ENCODE measurements around the gene AMPD1. TPM values are rescaled to one million over a fixed set of nuclear protein-coding genes. Genes with fewer than 3 reads are reported as not detected.

AMPD1 gene
- total and polyA plus RNA-seq, 2 experiments from 2014 or later = 0.27 TPM; not detected in 1

DNA sequence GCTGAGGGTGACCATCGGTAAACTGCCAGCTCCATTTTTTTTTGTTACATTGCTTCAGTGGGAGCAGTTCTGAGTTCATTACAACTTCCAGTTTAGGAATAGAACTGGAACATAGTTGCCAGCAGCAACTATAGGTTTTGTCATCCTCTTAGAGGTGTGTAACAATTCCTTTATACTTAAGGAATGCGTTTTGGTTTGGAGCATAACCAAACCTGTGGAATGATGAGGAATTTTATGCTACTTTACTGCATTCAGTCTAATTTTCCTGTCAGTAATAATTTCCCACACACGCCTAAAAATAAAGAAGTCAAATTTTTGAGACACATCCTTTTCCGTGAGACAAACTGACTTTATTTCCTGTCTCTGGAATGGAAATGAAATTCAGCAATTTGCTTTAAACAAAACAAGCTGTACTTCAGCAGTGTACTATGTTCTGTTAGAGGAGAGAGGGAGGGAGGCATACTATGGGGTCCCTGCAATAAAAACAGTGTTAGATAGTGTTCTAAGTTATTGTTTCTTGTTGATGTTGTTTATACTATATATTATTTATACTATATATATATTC, 4.8 kb upstream of the AMPD1 start:
- no peaks in the 10 kb centered on the region for H3F3A ChIP-seq (replicated peaks; ENCODE audit: low read depth)
- no peaks in the 10 kb centered on the region for H3K4me1 Mint-ChIP-seq
- peaks cover 2% of the 10 kb centered on the region for H3K27me3 Mint-ChIP-seq (ENCODE audit: insufficient read depth, low read depth, poor library complexity)
- H3K27me3 ChIP-seq (ENCODE audit: insufficient read depth) = no peaks in the 10 kb centered on the region
- DNase-seq (ENCODE audit: low spot score) (no peak), ATAC-seq (no peak)
- H3K9me2 ChIP-seq (ENCODE audit: insufficient read depth) = no peaks in the 10 kb centered on the region
- H3K27ac ChIP-seq (ENCODE audit: low read depth) = no peak overlapping the region
- H2AFZ ChIP-seq = no peak overlapping the region
- no peak overlapping the region for H3K4me3 ChIP-seq
- H3K4me3 Mint-ChIP-seq = no peak overlapping the region
- no peaks in the 10 kb centered on the region for H3K9me3 Mint-ChIP-seq
- no peak overlapping the region for H3K4me2 ChIP-seq
- TF ChIP-seq ZNF114 (CRISPR knock-in tag; IDR thresholded peaks at IDR 0.05) (no peak), EZH2phosphoT487 (IDR thresholded peaks at IDR 0.05; ENCODE audit: unreplicated experiment) (no peak), ZNF331 (CRISPR knock-in tag; IDR thresholded peaks at IDR 0.05; ENCODE audit: low read depth) (no peak), EZH2 (IDR thresholded peaks at IDR 0.05; ENCODE audit: low read depth, unreplicated experiment) (no peak), CREB1 (CRISPR knock-in tag; IDR thresholded peaks at IDR 0.05; ENCODE audit: low read depth) (no peak)
- TF ChIP-seq, protein P1, sequence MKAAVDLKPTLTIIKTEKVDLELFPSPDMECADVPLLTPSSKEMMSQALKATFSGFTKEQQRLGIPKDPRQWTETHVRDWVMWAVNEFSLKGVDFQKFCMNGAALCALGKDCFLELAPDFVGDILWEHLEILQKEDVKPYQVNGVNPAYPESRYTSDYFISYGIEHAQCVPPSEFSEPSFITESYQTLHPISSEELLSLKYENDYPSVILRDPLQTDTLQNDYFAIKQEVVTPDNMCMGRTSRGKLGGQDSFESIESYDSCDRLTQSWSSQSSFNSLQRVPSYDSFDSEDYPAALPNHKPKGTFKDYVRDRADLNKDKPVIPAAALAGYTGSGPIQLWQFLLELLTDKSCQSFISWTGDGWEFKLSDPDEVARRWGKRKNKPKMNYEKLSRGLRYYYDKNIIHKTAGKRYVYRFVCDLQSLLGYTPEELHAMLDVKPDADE (IDR thresholded peaks at IDR 0.05) = no peak
- TF ChIP-seq, protein P2, sequence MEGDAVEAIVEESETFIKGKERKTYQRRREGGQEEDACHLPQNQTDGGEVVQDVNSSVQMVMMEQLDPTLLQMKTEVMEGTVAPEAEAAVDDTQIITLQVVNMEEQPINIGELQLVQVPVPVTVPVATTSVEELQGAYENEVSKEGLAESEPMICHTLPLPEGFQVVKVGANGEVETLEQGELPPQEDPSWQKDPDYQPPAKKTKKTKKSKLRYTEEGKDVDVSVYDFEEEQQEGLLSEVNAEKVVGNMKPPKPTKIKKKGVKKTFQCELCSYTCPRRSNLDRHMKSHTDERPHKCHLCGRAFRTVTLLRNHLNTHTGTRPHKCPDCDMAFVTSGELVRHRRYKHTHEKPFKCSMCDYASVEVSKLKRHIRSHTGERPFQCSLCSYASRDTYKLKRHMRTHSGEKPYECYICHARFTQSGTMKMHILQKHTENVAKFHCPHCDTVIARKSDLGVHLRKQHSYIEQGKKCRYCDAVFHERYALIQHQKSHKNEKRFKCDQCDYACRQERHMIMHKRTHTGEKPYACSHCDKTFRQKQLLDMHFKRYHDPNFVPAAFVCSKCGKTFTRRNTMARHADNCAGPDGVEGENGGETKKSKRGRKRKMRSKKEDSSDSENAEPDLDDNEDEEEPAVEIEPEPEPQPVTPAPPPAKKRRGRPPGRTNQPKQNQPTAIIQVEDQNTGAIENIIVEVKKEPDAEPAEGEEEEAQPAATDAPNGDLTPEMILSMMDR (conservative IDR thresholded peaks at IDR 0.05; ENCODE audit: low read depth in 2 of 2) = no peak
- H3K79me2 ChIP-seq (replicated peaks; ENCODE audit: insufficient read depth) = no peaks in the 10 kb centered on the region
- no peak overlapping the region for H3K27ac Mint-ChIP-seq
- no peaks in the 10 kb centered on the region for H4K20me1 ChIP-seq (replicated peaks; ENCODE audit: insufficient read depth)
- no peaks in the 10 kb centered on the region; the same call in 1 of the 2 replicates for H3K36me3 ChIP-seq (ENCODE audit: insufficient read depth)
- H3K36me3 Mint-ChIP-seq (ENCODE audit: low read depth) = no peaks in the 10 kb centered on the region
- no peaks in the 10 kb centered on the region for H3K4me1 ChIP-seq (ENCODE audit: insufficient read depth)

DNA sequence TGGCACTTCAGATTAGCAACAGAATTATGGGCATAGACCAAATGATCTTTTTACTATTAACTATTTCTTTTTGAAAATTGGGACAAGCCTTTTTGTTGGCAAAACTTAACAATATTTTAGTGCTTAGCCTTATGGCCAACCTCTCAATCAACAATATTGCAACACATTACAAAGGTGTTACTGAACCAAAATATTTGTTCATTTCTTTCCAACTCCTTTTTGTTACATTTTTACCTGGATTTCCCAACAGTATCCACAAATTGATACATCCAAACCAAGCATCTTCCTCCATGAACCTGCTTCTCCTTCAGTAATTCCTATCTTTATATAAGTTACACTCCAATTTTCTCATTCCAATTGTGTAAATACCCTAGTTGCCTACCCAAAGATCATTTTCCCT, 1.5 kb upstream of the AMPD1 start:
- no peak for TF ChIP-seq NANOG (IDR thresholded peaks at IDR 0.05; ENCODE audit: borderline replicate concordance)
- ATAC-seq = no peak
- Histone ChIP-seq H3K36me3 (ENCODE audit: insufficient read depth) (no peaks in the 10 kb centered on the region), H3K4me2 (no peak overlapping the region), H3K27me3 (ENCODE audit: insufficient read depth) (no peaks in the 10 kb centered on the region), H3F3A (replicated peaks; ENCODE audit: low read depth) (no peaks in the 10 kb centered on the region), H2AFZ (no peak overlapping the region), H3K27ac (ENCODE audit: low read depth) (no peak overlapping the region), H3K4me3 (no peak overlapping the region), H4K20me1 (replicated peaks; ENCODE audit: insufficient read depth) (no peaks in the 10 kb centered on the region), H3K9me2 (ENCODE audit: insufficient read depth) (no peaks in the 10 kb centered on the region), H3K4me1 (ENCODE audit: insufficient read depth) (no peaks in the 10 kb centered on the region), H3K79me2 (replicated peaks; ENCODE audit: insufficient read depth) (no peaks in the 10 kb centered on the region)
- Mint-ChIP-seq H3K4me1 (no peaks in the 10 kb centered on the region), H3K9me3 (no peaks in the 10 kb centered on the region), H3K4me3 (no peak overlapping the region), H3K36me3 (ENCODE audit: low read depth) (no peaks in the 10 kb centered on the region), H3K27me3 (ENCODE audit: insufficient read depth, low read depth, poor library complexity) (no peaks in the 10 kb centered on the region), H3K27ac (no peak overlapping the region)
- DNase-seq (ENCODE audit: low spot score) = no peak
